K562 (cell line): ENCODE measurements around the gene CCDC27. TPM values are rescaled to one million over a fixed set of nuclear protein-coding genes. Genes with fewer than 3 reads are reported as not detected.

Experiments used
- ATAC-seq: fragments of 200-7000 bp; cut with Tn5 transposase; 3 replicates; pipeline ENCODE4 v1.9.1; 2020; ENCODE audit warnings: moderate library complexity
- BruUV-seq: library from RNA; stranded (reverse); fragments of 400-500 nt; replicated peaks from 2 replicates; lab custom pipeline; 2021; lab: Mats Ljungman, UMichigan
- CTCF ChIA-PET: fragments of 300-600 bp; formaldehyde crosslinking; extraction: SDS; loops from one replicate; lab custom pipeline; 2021; ENCODE audit warnings: low intra/inter-chr PET ratio; lab: Yijun Ruan, JAX
- POLR2A ChIA-PET: fragments of 300-600, 350-650 bp; sonication (Branson Sonifier 250); formaldehyde crosslinking; extraction: SDS; loops from one replicate; lab custom pipeline; 2021; ENCODE audit warnings: antibody characterized with exemption, inconsistent platforms; lab: Yijun Ruan, JAX
- DNase-seq, 4 experiments: peaks; one replicate each; pipeline versions ENCODE4 v3.0.0 to v3.0.0-alpha.2; 2011 to 2018; ENCODE audit warnings: low spot score in 3 of 4, mixed read lengths in 3 of 4; ENCODE audit errors: extremely low read depth in 1 of 4
- FAIRE-seq: peaks from 2 replicates; lab custom pipeline; 2011; peaks lifted over from hg19 to GRCh38; lab: Jason Lieb, UNC
- H2AFZ ChIP-seq: 2 replicates; pipeline ENCODE4 v1.6.0; 2011; ENCODE audit warnings: low read depth, low read length, control low read depth, inconsistent platforms
- H3K27ac ChIP-seq: fragments of 200-600 bp; 3 replicates; pipeline ENCODE4 v1.8.0; 2011; ENCODE audit warnings: low read depth, mild to moderate bottlenecking, control low read depth, inconsistent platforms, low read length, moderate library complexity, mixed read lengths; ENCODE audit errors: extremely low read depth
- H3K27me3 ChIP-seq, 2 experiments: fragments of 300-600 bp in 1 of 2; 2 replicates in 1 of 2; 3 replicates in 1 of 2; pipeline versions ENCODE4 v1.6.0 to v1.8.0; 2011; ENCODE audit warnings: inconsistent platforms in 2 of 2, low read length in 2 of 2, mild to moderate bottlenecking in 1 of 2, mixed read lengths in 1 of 2, moderate library complexity in 1 of 2; ENCODE audit not compliant: control insufficient read depth in 2 of 2, insufficient read depth in 2 of 2
- H3K36me3 ChIP-seq: fragments of 300-600 bp; 3 replicates; pipeline ENCODE4 v1.8.0; 2011; ENCODE audit warnings: mild to moderate bottlenecking, low read length, inconsistent platforms; ENCODE audit not compliant: control insufficient read depth, insufficient read depth
- H3K4me1 ChIP-seq, 2 experiments: fragments of 200-600 bp in 1 of 2; replicated peaks in 1 of 2; 2 replicates in 1 of 2; 3 replicates in 1 of 2; pipeline versions ENCODE4 v1.5.1 to v1.8.0; 2011; ENCODE audit warnings: inconsistent platforms in 2 of 2, low read length in 2 of 2, mild to moderate bottlenecking in 1 of 2, mixed read lengths in 1 of 2, moderate library complexity in 1 of 2; ENCODE audit not compliant: control insufficient read depth in 2 of 2, insufficient read depth in 2 of 2
- H3K4me2 ChIP-seq: 2 replicates; pipeline ENCODE4 v1.6.1; 2011; ENCODE audit warnings: low read length, control low read depth, inconsistent platforms, mixed read lengths; ENCODE audit not compliant: insufficient read depth
- H3K4me3 ChIP-seq: fragments of 200-600 bp; sonication (generic), shearing (Covaris generic); 2 replicates; pipeline ENCODE4 v1.5.1; 2016; ENCODE audit warnings: control low read depth, inconsistent platforms
- H3K79me2 ChIP-seq: fragments of 200-600 bp; 3 replicates; pipeline ENCODE4 v1.8.0; 2011; ENCODE audit warnings: low read length, inconsistent platforms; ENCODE audit not compliant: control insufficient read depth, insufficient read depth
- H3K9ac ChIP-seq, 2 experiments: 2 replicates each; pipeline versions ENCODE4 v1.6.0 to v1.6.1; 2011; ENCODE audit warnings: low read depth in 2 of 2, low read length in 2 of 2, control low read depth in 1 of 2, inconsistent platforms in 1 of 2, mild to moderate bottlenecking in 1 of 2, mixed read lengths in 1 of 2; ENCODE audit not compliant: insufficient read depth in 1 of 2
- H3K9me1 ChIP-seq: one replicate; pipeline ENCODE4 v1.6.0; 2011; ENCODE audit warnings: inconsistent platforms, mild to moderate bottlenecking, low read length, moderate library complexity; ENCODE audit not compliant: control insufficient read depth, insufficient read depth
- H3K9me3 ChIP-seq: replicated peaks from 2 replicates; pipeline ENCODE4 v1.5.1; 2011; ENCODE audit warnings: low read depth, low read length, inconsistent platforms; ENCODE audit not compliant: control insufficient read depth, insufficient read depth
- H4K20me1 ChIP-seq: replicated peaks from 2 replicates; pipeline ENCODE4 v1.6.1; 2011; ENCODE audit warnings: low read length, inconsistent platforms, mixed read lengths; ENCODE audit not compliant: control insufficient read depth, insufficient read depth
- KAT7 ChIP-seq: sonication (generic); formaldehyde crosslinking; IDR thresholded peaks from 2 replicates; pipeline ENCODE4 v1.8.0; 2022; ENCODE audit warnings: missing genetic modification reagents, mild to moderate bottlenecking, borderline replicate concordance
- NFYB ChIP-seq: IDR thresholded peaks from 2 replicates; pipeline ENCODE4 v1.6.1; 2011; ENCODE audit warnings: mild to moderate bottlenecking, moderate library complexity; ENCODE audit not compliant: insufficient read length; ENCODE audit errors: extremely low read depth
- POLR2A ChIP-seq: fragments of 450-650 bp; conservative IDR thresholded peaks from 2 replicates; pipeline ENCODE4 v1.6.1; 2016
- POLR2G ChIP-seq: fragments of 200-400 bp; formaldehyde crosslinking; IDR thresholded peaks from 2 replicates; pipeline ENCODE4 v1.6.1; 2017; ENCODE audit warnings: low read depth, mild to moderate bottlenecking, antibody characterized with exemption, low read length, moderate library complexity
- PYGO2 ChIP-seq: fragments of 450-650 bp; IDR thresholded peaks from 2 replicates; pipeline ENCODE4 v1.6.1; 2016; ENCODE audit warnings: mild to moderate bottlenecking, missing genetic modification characterization, moderate library complexity, missing compliant biosample characterization
- ZFP1 ChIP-seq: fragments of 450-650 bp; formaldehyde crosslinking; IDR thresholded peaks from 2 replicates; pipeline ENCODE4 v1.4.0; 2020; ENCODE audit warnings: mild to moderate bottlenecking, mixed read lengths
- ZNF586 ChIP-seq: fragments of 450-650 bp; formaldehyde crosslinking; conservative IDR thresholded peaks from 2 replicates; pipeline ENCODE4 v1.4.0; 2020; ENCODE audit warnings: mild to moderate bottlenecking, moderate library complexity
- ZNF780A ChIP-seq: fragments of 250-450 bp; sonication (Bioruptor Pico); IDR thresholded peaks from 2 replicates; pipeline ENCODE4 v1.5.0; 2021; ENCODE audit warnings: mild to moderate bottlenecking
- WGBS: fragments of 100-300 bp; shearing (Covaris generic); methylation state at CpG from one replicate; pipeline ENCODE4 v1.1.6; 2016; ENCODE audit warnings: low coverage, mixed read lengths; ENCODE audit not compliant: insufficient coverage; ENCODE audit errors: missing lambda C conversion rate; 5-methylcytosine and 5-hydroxymethylcytosine counted together
- in situ Hi-C: fragments of 300-500 bp; cut with MboI; formaldehyde crosslinking; loops from 4 replicates; pipeline ENCODE4 v1.15.0; 2018; ENCODE audit warnings: inconsistent platforms, mixed read lengths
- intact Hi-C: fragments of 100-400 bp; cut with micrococcal nuclease; formaldehyde crosslinking; loops from 2 replicates; pipeline ENCODE4 v1.14.2; 2022
- polyA plus RNA-seq, 8 experiments: library from polyadenylated mRNA; depleted of rRNA in 4 of 8; stranded (reverse) in 5 of 8; unstranded in 3 of 8; fragments of >200 nt; fragmentation: Nextera tagmentation in 2 of 8; fragmentation: Illumina TruSeq in 1 of 8; extraction: Ambion mirVana in 2 of 8; extraction: Trizol in 1 of 8; gene quantifications; 2 replicates each; pipeline versions ENCODE4 v1.2.1 to v1.2.3, GENCODE V29; 2011 to 2014; ENCODE audit warnings: inconsistent platforms in 1 of 8, missing spikeins in 1 of 8
- total RNA-seq, 7 experiments: library from RNA; depleted of rRNA in 6 of 7; stranded (reverse); fragments of >200 nt in 6 of 7; fragmentation: Illumina TruSeq in 2 of 7; extraction: Trizol in 2 of 7; gene quantifications; 2 replicates each; pipeline versions ENCODE4 v1.2.1 to v1.2.3, GENCODE V29; 2011 to 2021; ENCODE audit warnings: low replicate concordance in 1 of 7
- TF ChIP-seq, protein P1 (sequence below): fragments of 450-650 bp; formaldehyde crosslinking; IDR thresholded peaks from 2 replicates; pipeline ENCODE4 v1.4.0; 2022; ENCODE audit warnings: mild to moderate bottlenecking, moderate library complexity

Gene CCDC27
- total and polyA plus RNA-seq, 9 of the 15 experiments (the other 6 are each of a cell fraction or from before 2014, with no cell fraction given): 0.01 to 0.04 TPM; not detected in 7

DNA sequence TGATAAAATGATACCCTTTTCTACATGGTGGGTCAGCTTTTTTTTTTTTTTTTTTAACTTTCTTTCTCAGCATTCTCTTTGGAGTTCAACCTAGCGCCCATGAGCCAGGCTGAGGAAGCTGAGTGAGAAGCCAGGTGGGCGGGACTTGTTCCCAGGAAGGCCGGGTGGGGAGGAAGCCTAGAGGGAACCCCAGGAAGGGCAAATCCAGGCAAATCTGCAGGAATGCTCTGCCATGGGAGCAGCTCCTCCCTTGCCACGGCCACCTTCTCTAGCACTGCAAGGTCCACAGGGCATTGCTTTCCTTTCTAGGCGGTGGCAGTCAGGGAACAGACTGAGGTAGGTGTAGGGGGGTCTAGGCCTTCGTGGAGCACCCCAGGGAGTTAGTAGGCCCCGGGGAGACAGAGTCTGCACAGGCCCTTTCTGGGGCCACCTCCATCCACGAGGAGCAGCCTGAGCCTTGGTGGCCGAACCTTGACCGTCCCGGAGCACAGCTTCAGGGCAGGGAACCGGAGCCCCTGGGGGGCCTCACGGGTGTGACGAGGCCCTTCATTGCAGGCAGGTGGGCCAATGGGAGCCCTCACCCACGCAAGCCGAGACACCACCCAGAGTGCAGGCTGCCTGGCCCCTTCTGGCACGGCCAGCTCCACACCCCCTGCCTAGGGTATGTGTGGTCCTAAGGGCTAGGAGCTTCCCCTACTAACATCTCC is 18.2 kb upstream of the CCDC27 start:
- Histone ChIP-seq H3K79me2 (no peaks in the 10 kb centered on the region), H3K4me2 (no peak overlapping the region), H4K20me1 (no peaks in the 10 kb centered on the region; the same call in 1 of the 2 replicates), H3K27me3 (peaks cover 3 to 20% of the 10 kb centered on the region in 2 experiments; a peak in 4 of 5 replicates), H3K9ac (0 out of 4 replicates have a peak overlapping the region, but pooled peaks of 1 of the 2 experiments have one; percentile 24), H3K27ac (no peak overlapping the region), H3K9me1 (peaks cover 7% of the 10 kb centered on the region), H3K9me3 (no peaks in the 10 kb centered on the region), H3K36me3 (peaks cover 36% of the 10 kb centered on the region; the same call in 2 of the 3 replicates), H3K4me1 (peaks cover 0 to 52% of the 10 kb centered on the region in 2 experiments; a peak in 2 of 5 replicates), H2AFZ (no peak overlapping the region), H3K4me3 (no peak overlapping the region)
- ChIA-PET CTCF (no interaction called here), POLR2A (interaction anchor here (0.6 to 1.6 kb wide), 5 partner anchors 9 to 43 kb away, joined by 3 read pairs; no protein-coding TSS in a partner anchor)
- TF ChIP-seq ZFP1 (no peak), NFYB (no peak), POLR2G (peak; percentile 61; the same call in 1 of the 2 replicates)
- FAIRE-seq (no peak), ATAC-seq (no peak), DNase-seq (no peak)
- BruUV-seq: no TSS peak
- in situ Hi-C loops: no loop called here
- 64% methylated on average over 17 of the region's 17 CpGs for WGBS
- intact Hi-C loops: no loop called here

DNA sequence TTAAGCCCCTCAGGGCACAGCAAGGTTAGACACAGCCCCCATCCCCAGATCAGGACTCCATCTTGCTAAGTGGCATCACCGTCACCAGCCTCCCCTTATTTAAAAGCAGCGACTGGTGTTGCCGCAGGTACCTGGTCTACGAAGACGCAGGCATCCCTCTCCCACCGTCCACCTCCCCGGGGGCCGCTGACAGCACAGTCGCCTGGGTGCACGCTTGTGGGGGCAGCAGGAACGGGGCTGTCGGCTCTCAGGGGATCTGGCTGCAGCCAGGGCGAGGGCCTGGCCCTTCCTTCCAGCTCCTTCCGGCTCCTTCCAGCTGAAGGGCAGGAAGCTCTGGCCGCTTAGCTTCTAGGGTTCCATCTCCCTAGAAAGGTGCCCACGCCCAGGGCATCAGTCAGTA is 17.6 kb upstream of the CCDC27 start:
- CTCF ChIA-PET: no interaction called here
- WGBS: 85% methylated on average over 15 of the region's 16 CpGs
- BruUV-seq: no TSS peak

More for the DNA sequence above, 17.6 kb upstream of the CCDC27 start:
- Histone ChIP-seq H3K79me2 (no peaks in the 10 kb centered on the region), H3K9me3 (no peaks in the 10 kb centered on the region), H3K27me3 (peaks cover 3 to 14% of the 10 kb centered on the region in 2 experiments; a peak in 2 of 5 replicates), H3K4me2 (no peak overlapping the region), H3K36me3 (peaks cover 41% of the 10 kb centered on the region; the same call in 2 of the 3 replicates)
- intact Hi-C loops: no loop called here
- TF ChIP-seq POLR2A (0 out of 2 replicates have a peak, but pooled peaks have one; percentile 8), ZNF780A (CRISPR knock-in tag) (no peak), KAT7 (CRISPR knock-in tag) (no peak), ZNF586 (CRISPR knock-in tag) (no peak), PYGO2 (tag) (no peak)
- TF ChIP-seq, protein P1, sequence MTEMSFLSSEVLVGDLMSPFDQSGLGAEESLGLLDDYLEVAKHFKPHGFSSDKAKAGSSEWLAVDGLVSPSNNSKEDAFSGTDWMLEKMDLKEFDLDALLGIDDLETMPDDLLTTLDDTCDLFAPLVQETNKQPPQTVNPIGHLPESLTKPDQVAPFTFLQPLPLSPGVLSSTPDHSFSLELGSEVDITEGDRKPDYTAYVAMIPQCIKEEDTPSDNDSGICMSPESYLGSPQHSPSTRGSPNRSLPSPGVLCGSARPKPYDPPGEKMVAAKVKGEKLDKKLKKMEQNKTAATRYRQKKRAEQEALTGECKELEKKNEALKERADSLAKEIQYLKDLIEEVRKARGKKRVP (CRISPR knock-in tag): no peak
- TF ChIP-seq, all 486 proteins: peak for 1
- POLR2A ChIA-PET: interaction anchor here (0.6 to 1.6 kb wide), 6 partner anchors 8 to 58 kb away, joined by 3 read pairs; no protein-coding TSS in a partner anchor
- Histone ChIP-seq H3K4me3 (no peak overlapping the region), H3K9ac (no peak overlapping the region), H3K4me1 (peaks cover 0 to 52% of the 10 kb centered on the region in 2 experiments; a peak in 2 of 5 replicates), H2AFZ (no peak overlapping the region), H3K27ac (no peak overlapping the region), H4K20me1 (no peaks in the 10 kb centered on the region; the same call in 1 of the 2 replicates), H3K9me1 (peaks cover 5% of the 10 kb centered on the region)
- ATAC-seq: no peak
- in situ Hi-C loops: no loop called here
- no peak for FAIRE-seq
- DNase-seq: no peak
